Measurements from ENCODE around the gene SPG11.

Gene SPG11

DNA sequence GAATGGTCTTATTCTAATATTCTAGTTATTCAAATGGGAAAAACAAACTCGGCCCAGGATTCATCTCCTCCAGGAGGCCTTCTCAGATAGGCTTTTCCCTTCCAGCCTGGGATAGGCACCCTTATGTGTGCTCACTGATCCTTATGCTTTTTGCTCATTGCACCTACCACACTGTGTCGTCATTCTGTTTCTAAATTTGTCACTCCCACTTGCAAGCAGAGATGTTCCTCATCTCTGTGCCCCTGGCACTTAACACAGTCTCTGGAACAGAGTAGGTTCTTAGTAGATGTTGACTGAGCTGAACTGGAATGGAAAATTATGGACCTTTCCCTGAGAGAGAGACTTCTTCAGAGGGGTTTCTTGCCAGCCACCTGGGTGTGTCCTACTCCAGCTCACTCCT is 18.7 kb upstream of the SPG11 start:
- Histone ChIP-seq H3K79me2 (ENCODE audit: insufficient read depth, low read length) (no peaks in the 10 kb centered on the region), H3F3A (ENCODE audit: low read depth) (0 out of 2 replicates have a peak, but pooled peaks cover 3% of the 10 kb centered on the region), H3K27me3 (ENCODE audit: insufficient read depth, low read length, poor library complexity, severe bottlenecking) (no peaks in the 10 kb centered on the region), H3K4me3 (ENCODE audit: low read length, poor library complexity, severe bottlenecking) (no peak overlapping the region), H3K4me1 (ENCODE audit: insufficient read depth, low read length, poor library complexity, severe bottlenecking) (peaks cover 27% of the 10 kb centered on the region), H3K36me3 (ENCODE audit: insufficient read depth, low read length) (no peaks in the 10 kb centered on the region), H2AFZ (ENCODE audit: low read length) (no peak overlapping the region), H3K4me2 (ENCODE audit: low read depth, low read length, poor library complexity, severe bottlenecking) (no peak overlapping the region), H3K9me3 (ENCODE audit: insufficient read depth, low read depth, low read length) (no peaks in the 10 kb centered on the region), H3K9ac (ENCODE audit: low read depth, low read length, poor library complexity, severe bottlenecking) (no peak overlapping the region), H3K9me2 (replicated peaks; ENCODE audit: low read depth, low read length) (no peaks in the 10 kb centered on the region), H4K20me1 (ENCODE audit: insufficient read depth, low read length, poor library complexity, severe bottlenecking) (no peaks in the 10 kb centered on the region)
- no peak for TF ChIP-seq EZH2phosphoT487 (IDR thresholded peaks at IDR 0.05; ENCODE audit: borderline replicate concordance)
- TF ChIP-seq CTCF (conservative IDR thresholded peaks at IDR 0.05; ENCODE audit: low read length), result no peak

DNA sequence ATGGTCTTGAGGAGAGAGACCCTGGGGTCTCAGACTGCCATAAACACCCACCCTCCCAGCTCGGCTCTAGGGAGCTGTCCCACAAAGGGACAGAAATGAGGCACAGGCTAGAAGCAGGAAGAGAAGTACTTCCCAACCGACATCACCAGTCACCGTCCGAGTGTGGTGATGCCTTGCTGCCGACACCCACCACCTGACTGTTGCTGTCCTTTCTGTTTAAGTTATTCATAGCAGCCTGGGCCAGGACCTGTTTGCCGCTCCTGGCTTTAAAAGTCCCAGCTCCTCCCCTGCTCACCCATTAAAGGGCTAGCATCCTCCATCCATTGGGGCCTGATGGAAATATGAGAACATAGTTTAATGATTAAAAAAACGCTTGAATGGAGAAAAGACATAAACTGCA is 13.2 kb upstream of the SPG11 start:
- Histone ChIP-seq H3K36me3 (ENCODE audit: insufficient read depth, low read length) (no peaks in the 10 kb centered on the region), H3K4me3 (ENCODE audit: low read length, poor library complexity, severe bottlenecking) (no peak overlapping the region), H3K4me1 (ENCODE audit: insufficient read depth, low read length, poor library complexity, severe bottlenecking) (peaks cover 34% of the 10 kb centered on the region), H3K9me3 (ENCODE audit: insufficient read depth, low read depth, low read length) (no peaks in the 10 kb centered on the region), H3K4me2 (ENCODE audit: low read depth, low read length, poor library complexity, severe bottlenecking) (peak overlapping the region; percentile 62), H3K9me2 (replicated peaks; ENCODE audit: low read depth, low read length) (no peaks in the 10 kb centered on the region), H4K20me1 (ENCODE audit: insufficient read depth, low read length, poor library complexity, severe bottlenecking) (no peaks in the 10 kb centered on the region), H2AFZ (ENCODE audit: low read length) (no peak overlapping the region), H3F3A (ENCODE audit: low read depth) (0 out of 2 replicates have a peak, but pooled peaks cover 3% of the 10 kb centered on the region), H3K9ac (ENCODE audit: low read depth, low read length, poor library complexity, severe bottlenecking) (no peak overlapping the region), H3K79me2 (ENCODE audit: insufficient read depth, low read length) (no peaks in the 10 kb centered on the region), H3K27me3 (ENCODE audit: insufficient read depth, low read length, poor library complexity, severe bottlenecking) (no peaks in the 10 kb centered on the region)
- no peak for TF ChIP-seq EZH2phosphoT487 (IDR thresholded peaks at IDR 0.05; ENCODE audit: borderline replicate concordance)
- TF ChIP-seq CTCF (conservative IDR thresholded peaks at IDR 0.05; ENCODE audit: low read length), result no peak

GRCh38 chr15:44675911-44676310 is 12.4 kb upstream of the SPG11 start:
- Histone ChIP-seq H3F3A (ENCODE audit: low read depth) (0 out of 2 replicates have a peak, but pooled peaks cover 3% of the 10 kb centered on the region), H3K27me3 (ENCODE audit: insufficient read depth, low read length, poor library complexity, severe bottlenecking) (no peaks in the 10 kb centered on the region), H3K36me3 (ENCODE audit: insufficient read depth, low read length) (no peaks in the 10 kb centered on the region), H4K20me1 (ENCODE audit: insufficient read depth, low read length, poor library complexity, severe bottlenecking) (no peaks in the 10 kb centered on the region), H3K4me2 (ENCODE audit: low read depth, low read length, poor library complexity, severe bottlenecking) (no peak overlapping the region), H2AFZ (ENCODE audit: low read length) (no peak overlapping the region), H3K4me3 (ENCODE audit: low read length, poor library complexity, severe bottlenecking) (no peak overlapping the region), H3K4me1 (ENCODE audit: insufficient read depth, low read length, poor library complexity, severe bottlenecking) (peaks cover 34% of the 10 kb centered on the region), H3K79me2 (ENCODE audit: insufficient read depth, low read length) (no peaks in the 10 kb centered on the region), H3K9me2 (replicated peaks; ENCODE audit: low read depth, low read length) (no peaks in the 10 kb centered on the region), H3K9ac (ENCODE audit: low read depth, low read length, poor library complexity, severe bottlenecking) (no peak overlapping the region), H3K9me3 (ENCODE audit: insufficient read depth, low read depth, low read length) (no peaks in the 10 kb centered on the region)
- no peak for TF ChIP-seq EZH2phosphoT487 (IDR thresholded peaks at IDR 0.05; ENCODE audit: borderline replicate concordance)
- no peak for TF ChIP-seq CTCF (conservative IDR thresholded peaks at IDR 0.05; ENCODE audit: low read length)
